NCI-H2227 (cell line): ENCODE data around the gene EYA2.
"Not testable (repeated sequence)": the region's sequence is repeated elsewhere in the genome, so short reads cannot be mapped to it uniquely, and the experiment has no call there.

ENCODE experiments used
- DNase-seq: peaks from one replicate; lab custom pipeline; 2025; ENCODE audit not compliant: unreplicated experiment; lab: John Stamatoyannopoulos, UW

The EYA2 gene

DNA sequence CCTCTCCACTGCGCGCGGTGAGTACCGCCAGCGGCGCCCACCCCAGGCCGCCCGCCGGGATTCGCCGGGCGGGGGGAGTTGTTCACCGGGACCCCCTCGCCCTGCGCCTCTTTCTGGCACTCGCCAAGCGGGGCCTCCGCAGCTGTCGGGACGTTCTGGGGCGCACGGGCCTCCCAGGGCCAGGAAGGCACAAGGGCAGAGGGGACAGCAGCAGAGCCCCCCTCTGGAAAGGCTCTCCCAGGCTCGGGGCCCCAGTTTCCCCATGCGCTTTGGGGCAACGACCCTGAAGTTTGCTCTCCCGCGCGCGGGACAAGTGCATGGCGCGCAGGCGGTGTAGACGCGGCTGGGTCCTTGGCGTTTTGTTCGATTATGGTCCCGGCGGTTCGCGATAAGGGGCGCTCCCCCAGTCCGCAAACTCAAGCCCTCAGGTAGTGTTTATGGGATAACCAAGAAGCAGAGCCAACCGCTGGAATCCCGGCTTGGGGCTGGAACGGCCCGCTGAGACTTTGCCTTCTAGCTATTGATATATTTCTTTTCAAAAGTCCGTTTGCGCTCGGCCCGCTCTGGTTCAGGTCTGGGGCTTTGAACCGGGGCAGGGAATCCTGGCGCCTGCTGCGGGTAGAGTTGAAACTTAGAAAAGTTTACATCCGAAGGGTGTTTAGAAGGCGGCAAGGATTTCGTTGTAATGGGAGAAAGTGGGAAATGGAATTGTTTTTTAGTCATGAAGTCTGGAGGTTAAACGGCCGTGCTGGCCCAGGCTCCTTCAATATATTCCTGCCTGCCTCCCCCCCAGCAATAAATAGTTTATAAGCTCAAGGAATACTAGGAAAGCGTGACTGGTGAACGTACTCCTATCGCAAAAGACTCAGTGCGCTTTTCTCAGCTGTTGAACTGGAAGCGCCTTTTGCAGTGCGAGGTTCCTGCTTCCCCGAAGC, 595 bp downstream of the EYA2 start:
- peak; percentile 53 for DNase-seq

DNA sequence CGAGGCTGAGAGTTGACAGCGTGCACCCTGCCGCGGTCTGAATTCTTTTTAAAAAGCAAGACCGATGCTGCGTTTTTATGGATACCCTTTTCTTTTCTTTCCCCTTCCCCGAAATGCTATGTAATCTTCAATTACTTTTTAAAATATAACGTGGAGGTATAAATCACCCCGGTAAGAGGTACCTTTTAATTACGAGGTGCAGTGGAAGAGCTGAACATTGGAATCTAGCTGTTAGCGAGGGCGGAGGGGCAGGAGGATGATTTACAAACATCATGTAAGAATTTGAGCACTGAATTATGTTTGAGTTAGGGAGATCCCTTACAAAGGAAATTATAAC, 1.2 kb downstream of the EYA2 start:
- peak; percentile 36 for DNase-seq

DNA sequence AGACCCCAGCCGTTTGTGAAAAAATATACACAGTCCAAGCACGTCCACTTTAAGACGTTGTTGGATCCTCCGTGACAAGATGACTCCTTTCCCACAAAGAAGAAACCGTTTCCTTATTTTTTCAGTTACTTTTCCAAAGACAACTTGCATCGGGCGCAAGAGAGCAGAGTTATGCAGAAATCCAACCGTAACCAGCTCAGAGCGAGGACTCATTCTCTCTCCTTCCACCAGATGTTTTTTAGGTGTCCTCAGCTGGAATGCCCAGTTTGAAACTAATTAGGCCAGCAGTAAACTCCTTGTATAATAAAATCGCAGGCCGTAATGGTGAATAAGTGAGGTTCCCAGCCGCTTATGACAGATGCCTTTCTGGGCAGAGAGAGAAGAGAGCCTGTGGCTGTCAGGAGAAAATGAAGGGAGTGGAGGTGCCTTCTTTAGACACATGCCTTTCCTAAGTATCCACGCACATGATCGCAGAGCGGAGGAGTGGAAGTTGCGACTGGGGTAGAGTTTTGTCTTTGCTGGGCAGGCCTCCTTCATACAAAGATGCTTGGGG, 2.8 kb downstream of the EYA2 start:
- peak; percentile 32 for DNase-seq

DNA sequence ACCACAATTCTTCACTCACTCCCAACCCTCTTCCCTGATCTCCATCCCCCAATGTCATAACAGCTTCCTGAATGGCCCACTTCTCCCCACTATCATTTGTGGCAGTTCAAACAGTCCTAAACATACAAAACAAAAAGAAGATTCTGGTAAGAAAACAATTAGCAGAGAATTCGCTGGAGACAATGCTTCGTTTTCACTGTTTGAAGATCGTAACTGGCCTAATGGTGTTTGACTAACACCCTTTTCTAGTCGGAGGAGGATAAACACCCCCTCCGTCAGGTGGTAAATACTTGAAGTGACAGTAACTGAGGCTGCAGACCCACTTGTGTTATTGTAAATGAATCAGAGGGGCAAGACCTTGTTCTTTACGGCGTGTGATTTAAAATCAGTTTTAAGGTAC, 3.8 kb downstream of the EYA2 start:
- peak; percentile 47 for DNase-seq

DNA sequence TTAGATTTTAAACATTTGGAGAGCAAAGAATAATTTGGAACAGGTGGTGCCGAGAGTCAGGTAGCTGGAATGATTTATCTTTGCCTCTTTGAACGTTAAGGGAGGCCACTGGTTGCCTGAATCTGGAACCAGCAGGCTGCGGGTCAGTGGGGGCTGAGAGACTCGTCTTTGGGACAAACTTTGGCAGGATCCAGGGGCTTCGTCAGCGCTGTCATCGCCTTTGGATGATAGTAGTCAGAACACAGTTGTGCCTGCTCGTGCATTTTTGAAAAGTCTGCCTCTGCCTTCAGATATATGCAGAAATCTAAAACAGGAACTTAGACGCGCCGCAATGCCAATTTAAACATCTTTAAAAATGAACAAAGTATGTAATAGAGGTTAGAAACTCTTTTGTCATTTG, 5.0 kb downstream of the EYA2 start:
- no peak for DNase-seq

DNA sequence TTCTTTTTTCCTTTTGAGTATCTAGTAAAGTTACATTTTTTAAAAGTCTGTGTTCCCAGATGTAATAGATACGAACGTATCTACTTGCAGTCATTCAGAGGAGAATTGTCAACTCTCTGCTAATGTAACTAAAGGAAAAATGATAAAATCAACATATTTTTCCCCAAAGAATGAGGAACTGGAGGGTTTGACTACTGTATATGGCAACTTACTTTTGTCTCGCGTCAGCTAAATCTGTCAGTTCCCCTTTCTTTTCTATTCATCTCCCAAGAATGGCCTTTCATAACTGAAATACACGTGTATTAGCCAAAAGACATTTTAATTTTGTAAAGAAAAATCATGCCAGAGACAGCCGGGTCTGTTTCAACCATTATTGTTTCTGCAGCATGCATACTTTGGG, 5.4 kb downstream of the EYA2 start:
- DNase-seq, result no peak

DNA sequence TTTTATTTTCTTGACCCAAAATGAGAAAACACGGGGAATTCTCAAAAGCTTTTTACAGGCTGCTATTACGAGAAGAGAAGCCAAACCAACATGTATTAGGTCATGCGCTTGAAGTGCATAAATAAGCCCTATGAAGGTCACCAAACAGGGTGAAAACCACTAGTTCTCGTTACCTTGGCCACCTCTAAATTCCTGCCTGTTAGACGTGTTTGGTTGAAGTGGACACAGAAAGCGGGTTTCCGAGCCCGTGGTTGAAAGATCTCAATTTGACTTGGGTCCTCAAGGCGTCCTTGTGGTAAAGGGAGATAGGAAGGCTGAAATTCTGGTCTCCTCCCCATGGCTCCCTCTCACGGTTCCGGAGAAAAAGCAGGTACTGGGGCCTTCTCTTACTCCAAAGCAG, 6.2 kb downstream of the EYA2 start:
- no peak for DNase-seq

DNA sequence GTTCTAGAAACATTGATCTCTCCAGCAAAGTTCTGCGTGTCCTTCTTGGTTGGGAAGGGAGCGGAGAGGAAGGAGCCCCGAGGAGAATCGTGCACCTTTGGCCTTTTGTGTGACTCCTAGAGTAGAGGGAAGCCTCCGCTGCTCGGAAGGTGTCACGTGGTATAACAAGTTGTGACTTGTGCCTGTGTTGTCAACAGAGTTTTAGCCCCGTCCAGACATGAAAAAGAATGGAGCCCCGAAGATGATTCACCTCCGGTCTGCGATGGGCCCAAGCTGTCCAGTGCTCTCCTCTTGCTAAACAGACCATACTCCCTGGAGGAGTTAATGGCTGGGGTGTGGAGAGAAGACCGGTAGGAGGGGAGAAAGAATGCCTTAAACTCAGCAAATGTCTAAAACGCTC, 7.0 kb downstream of the EYA2 start:
- DNase-seq, result no peak

DNA sequence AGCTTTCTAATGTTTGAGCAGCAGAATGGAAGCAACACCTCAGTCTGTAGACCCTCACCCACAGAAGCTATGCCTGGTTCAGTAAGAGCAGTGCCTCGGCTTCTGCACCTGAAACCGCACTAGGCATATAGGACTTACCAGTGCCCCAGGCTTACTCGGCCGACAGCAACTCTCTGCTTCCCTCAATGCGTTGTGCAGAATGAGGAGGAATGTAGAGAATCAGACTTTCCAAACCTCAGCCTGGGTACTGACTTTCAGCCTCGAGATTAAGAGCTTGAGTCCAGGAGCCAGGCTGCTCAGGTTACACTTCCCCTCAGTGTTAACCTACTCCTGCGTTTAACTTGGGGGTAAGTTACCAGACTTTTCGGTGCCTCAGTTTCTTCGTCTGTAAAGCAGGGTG, 8.6 kb downstream of the EYA2 start:
- DNase-seq, result no peak

DNA sequence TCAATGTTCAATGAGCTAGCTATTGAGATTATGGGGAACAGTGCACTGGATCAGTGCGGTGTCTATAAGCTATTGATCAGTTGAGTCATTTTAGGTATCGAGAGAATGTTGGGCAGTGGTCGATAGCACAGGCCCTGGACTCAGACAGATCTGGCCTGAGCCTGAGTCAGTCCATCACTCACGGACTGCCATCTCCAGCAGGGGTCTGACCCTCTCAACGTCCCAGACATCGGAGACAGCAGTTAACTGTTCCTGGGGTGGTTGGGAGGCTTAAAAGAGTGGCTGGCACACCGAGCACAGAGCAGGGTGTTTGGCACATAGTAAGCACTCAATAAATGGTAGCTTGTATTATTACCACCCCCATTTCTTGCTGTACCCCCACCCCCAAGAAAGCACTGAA, 9.3 kb downstream of the EYA2 start:
- no peak for DNase-seq

DNA sequence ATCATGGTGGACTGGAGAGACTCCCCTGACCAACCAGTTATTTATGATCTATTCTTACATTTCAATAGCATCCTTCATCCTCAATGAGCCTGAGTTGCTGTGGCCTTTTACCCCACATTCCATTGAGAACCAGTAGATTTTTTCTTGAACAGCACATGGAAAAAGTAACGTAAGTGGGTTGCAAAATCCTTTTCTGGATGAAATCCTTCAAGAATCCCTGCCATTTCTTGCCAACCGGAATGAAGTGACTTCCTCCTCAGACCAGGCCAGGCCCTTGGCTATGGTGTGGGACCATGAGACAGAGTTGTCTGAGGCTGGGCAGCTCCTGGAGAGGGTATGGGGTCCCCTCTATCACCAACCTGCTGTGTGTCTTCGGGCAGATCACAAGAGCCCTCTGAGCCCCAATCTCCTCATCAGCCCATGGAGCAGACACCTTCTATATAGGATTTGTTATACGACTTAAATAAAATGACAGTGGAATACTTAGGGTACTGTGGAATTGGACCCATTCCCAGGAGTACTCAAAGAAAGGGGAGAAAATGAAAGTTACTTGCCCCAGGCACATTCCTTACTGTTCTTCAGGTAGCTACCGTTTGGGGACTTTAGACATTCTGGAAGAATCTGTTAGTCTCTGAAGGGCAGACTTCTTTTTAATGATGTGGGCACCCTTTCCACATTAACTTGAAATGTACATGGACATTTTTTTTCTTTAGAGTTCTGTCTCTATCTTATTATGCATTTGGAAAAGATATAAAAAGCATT, 10.9 kb downstream of the EYA2 start:
- DNase-seq, result no peak

DNA sequence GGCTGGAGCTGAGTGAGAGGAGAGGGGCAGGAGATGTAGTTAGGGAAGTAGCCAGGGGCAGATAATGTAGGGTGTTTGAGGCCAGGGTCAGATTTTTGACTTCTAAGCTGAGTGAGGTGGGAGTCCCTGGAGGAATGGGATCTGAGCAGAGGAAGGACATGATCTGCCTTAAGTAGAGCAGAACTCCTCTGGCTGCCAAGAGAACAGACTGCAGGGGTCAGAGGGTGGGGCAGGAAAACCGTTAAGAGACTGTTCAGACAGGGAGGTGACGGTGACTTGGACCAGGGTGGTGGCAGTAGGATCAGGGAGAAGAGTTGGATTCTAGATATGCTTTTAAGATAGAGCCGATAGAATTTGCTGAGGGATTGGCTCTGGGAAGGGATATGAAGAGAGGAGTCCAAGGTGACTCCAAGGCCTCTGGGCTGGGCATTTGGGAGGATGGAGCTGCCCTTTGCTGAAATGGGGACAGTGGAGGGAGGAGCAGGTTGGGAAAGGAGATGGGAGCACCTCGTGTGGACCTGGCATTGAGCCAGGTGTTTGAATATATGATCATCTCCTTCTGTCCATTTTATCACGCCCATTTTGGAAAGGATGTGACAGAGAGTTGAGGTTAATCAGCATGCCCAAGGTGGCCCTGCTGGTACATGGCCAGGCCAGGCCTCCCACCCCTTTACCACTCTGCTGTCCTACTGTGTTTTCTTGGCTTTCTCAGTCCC, 18.8 kb downstream of the EYA2 start:
- no peak for DNase-seq

DNA sequence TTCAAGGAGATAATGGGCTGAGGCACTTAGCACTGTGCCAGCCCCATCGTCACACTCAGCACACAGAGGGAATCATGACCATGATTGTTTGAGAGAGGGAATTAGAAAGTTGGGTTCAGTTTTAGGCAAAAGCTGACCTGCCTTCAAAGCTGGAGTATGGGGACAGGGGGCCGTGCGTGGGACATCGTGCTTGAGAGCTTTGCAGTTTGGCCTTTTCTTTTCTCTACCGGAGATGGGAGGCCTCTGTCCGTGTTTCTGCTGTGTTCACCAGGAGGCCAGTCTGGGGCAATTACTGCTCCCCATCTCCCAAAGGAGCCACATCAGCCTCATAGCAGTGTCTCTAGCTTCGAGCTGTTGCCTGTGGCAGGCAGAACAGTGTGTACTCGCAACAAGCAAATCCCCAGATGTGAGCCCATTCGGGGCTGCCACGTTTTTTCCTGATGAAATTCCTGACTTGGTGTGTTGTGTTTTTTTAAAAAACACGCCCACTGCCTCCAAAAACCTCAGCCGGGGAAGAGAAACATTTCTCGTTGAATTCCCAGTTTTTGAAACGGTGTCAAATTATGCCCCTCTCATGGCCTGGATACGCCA, 20.2 kb downstream of the EYA2 start:
- no peak for DNase-seq

DNA sequence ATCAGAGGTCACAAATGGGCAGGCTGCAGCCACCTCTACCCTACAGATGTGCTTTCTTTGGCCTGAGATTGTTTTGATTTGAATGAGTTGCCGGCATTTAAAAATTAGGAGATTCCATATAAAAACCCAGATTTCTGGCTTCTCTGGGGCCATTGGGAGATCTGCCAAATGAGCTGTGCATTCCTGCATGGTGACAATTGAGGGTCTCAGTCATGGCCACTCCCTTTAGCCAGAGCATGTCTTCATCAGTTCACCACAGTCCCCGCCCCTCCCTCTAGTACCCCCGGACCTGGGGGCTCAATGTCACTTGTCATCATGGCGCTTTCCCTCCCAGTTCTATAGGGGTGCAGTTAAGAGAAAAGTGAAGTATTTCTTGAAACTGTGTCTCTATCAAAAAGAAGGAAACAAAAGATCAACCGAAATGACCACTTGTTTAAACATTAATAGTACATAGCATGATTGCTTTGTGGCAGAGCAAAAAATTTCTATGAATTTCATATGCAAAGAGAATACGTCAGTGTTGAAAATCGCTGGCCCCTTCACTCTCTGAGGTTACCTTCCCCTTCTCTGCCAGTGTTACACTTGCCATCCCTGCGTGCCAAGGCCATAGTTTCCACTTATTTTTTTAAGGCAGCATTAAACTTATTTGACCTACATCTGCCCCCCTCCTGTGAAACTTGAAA, 21.1 kb downstream of the EYA2 start:
- no peak for DNase-seq

DNA sequence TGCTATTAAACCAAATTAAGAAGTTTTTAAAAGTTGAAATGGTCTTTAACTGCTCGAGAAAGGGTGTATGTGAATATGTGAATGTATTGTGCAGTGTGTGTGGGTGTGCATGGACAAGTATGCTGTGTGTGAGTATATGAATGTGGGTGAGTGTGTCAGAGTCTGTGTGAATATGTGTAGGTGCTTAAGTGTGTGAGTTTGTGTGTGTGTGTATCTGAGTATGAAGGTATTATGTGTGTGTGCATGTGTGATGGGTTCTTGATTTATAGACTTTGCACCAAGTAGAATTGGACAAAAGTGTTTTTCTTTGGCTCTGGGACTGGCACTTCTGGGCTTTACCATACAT, 21.6 kb downstream of the EYA2 start:
- DNase-seq, result no peak

DNA sequence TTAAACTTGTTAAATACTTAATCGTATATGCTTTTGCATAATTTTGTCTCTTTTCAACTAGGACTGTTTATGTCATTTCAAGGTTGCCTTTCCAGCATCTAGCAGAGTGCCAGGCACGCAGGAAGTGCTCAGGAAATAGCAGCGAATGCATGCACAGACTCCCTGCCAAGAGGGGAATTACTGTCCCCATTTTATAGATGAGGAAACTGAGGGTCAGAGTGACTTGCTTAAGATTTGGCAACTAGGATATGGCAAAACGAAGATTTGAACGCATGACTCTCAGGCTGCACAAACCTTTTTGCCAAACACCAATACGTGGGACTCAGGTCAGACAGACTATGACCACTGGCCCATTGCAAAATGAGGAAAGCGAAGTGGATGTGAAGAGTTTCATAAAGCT, 22.5 kb downstream of the EYA2 start:
- no peak for DNase-seq

DNA sequence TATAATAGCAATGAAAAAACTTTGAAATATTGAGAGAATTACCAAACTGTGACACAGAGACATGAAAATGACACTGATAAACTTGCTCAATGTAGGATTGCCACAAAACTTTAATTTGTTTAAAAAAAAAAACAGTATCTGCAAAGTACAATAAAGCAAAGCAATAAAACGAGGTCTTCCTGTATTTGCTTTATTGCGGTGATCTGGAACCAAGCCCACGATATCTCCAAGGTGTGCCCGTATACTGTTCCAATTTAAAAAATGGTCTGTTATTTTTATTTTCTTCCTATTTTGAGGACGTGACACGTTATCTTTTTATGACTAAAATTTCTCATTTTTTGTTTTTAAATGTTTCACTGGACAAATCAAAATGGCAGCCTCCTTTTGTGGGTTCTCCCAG, 25.5 kb downstream of the EYA2 start:
- no peak for DNase-seq

DNA sequence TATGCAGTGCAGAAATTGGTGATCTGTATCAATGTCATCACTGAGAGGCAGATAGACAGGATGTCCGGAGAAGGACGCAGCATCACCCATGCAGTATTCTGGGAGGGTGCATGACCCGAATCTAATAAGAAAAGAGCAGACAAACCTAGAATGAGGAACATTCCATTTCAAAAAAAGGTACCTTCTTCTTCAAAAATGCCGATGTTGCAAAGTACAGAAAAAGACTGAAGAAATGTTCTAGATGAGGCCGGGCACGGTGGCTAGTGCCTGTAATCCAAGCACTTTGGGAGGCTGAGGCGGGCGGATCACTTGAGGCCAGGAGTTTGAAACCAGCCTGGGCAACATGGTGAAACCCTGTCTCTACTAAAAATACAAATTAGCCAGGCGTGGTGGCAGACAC, 28.2 kb downstream of the EYA2 start:
- DNase-seq, result not testable (repeated sequence)

DNA sequence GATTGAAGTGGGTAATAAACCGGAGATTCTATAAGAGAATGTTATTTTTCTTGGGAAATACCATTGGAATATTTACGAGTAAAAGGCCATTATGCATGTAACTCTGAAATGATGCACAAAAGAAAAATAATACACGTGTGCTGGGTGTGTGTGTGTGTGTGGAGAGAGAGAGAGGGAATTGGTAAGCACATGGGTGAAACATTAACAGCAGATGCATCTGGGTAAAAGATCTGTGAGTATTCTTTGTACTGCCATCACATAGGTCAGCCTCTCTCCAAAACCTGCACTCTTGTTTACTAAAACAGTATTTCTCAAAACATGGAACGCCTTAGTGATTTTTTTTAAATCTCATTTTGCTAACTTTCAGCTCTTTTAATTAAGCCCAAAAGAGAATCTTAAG, 28.9 kb downstream of the EYA2 start:
- no peak for DNase-seq

DNA sequence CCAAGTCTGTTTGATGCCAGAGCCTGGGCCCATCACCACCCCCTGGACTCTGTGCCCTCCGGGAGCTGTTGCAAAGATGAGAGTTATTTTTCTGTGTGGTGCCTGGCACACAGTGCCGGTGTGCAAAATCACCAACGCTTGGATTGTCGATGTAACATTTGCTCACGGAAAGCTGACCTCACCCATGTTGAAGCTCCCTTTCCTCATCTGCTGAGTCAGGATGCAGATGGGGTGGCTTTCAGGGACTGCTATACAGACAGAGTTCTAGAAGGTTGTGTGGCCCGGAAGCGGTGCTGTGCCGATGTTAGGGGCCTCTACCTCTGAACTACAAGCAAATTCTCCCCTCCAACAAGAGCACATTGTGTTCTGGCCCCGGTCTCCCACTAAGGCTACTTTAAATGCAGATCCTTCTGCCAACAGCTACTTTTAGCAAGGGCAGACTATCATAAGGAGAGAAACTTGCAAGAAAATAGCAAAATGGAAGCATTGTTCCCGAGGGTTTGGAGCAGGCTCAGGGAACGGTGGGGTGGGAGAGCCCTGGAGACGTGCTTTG, 34.0 kb downstream of the EYA2 start:
- no peak for DNase-seq
